H1 (cell line): ENCODE results near the gene DAZL. TPM values are rescaled to one million over a fixed set of nuclear protein-coding genes. Genes with fewer than 3 reads are reported as not detected.

Experiments
- BRCA1 ChIP-seq: IDR thresholded peaks from 2 replicates; pipeline ENCODE4 v1.6.1; 2012; ENCODE audit warnings: low read depth, low read length, improper control_type of control experiment
- HDAC2 ChIP-seq, 2 experiments: fragments of 300-600 bp in 1 of 2; sonication (generic) in 1 of 2; IDR thresholded peaks; 2 replicates each; pipeline ENCODE4 v1.6.1; 2011 to 2012; ENCODE audit warnings: low read depth in 2 of 2, low read length in 2 of 2, mild to moderate bottlenecking in 2 of 2, moderate library complexity in 2 of 2, borderline replicate concordance in 1 of 2, inconsistent platforms in 1 of 2
- KDM4A ChIP-seq: IDR thresholded peaks from one replicate; pipeline ENCODE4 v1.7.1; 2012; ENCODE audit warnings: low read depth, mild to moderate bottlenecking, moderate library complexity, low read length, inconsistent platforms; ENCODE audit not compliant: severe bottlenecking
- RNF2 ChIP-seq: fragments of 200-900, 300-1000 bp; sonication (generic); IDR thresholded peaks from 2 replicates; pipeline ENCODE4 v1.7.1; 2016; ENCODE audit warnings: borderline replicate concordance, low read depth, mild to moderate bottlenecking, antibody characterized with exemption, low read length; ENCODE audit not compliant: poor library complexity, severe bottlenecking; ENCODE audit errors: missing control alignments
- SUZ12 ChIP-seq: fragments of 200-600 bp; sonication (generic); IDR thresholded peaks from 2 replicates; pipeline ENCODE4 v1.6.1; 2012; ENCODE audit warnings: mild to moderate bottlenecking, inconsistent platforms, low read length, moderate library complexity, mixed read lengths
- polyA plus RNA-seq, 7 experiments: library from polyadenylated mRNA; depleted of rRNA in 3 of 7; stranded (reverse) in 5 of 7; unstranded in 2 of 7; fragments of >200 nt in 5 of 7; fragments of 200-250 nt in 2 of 7; gene quantifications; 1 replicate in 5 of 7; 2 replicates in 1 of 7; 4 replicates in 1 of 7; pipeline versions ENCODE4 v1.2.1 to v1.2.3, GENCODE V29; 2011 to 2013; ENCODE audit warnings: missing spikeins in 2 of 7, mixed read lengths in 2 of 7
- total RNA-seq: library from RNA; stranded (reverse); fragmentation: NEBNext Ultra II Directional; extraction: Animal tissue kit (Norgen Biotek cat#: 25700); gene quantifications from 2 replicates; pipeline ENCODE4 v1.2.1, GENCODE V29; 2021

Gene DAZL
- total and polyA plus RNA-seq, 2 of the 8 experiments (the other 6 are each of a cell fraction or from before 2014, with no cell fraction given) = 3.4 to 5.9 TPM

- no peak for TF ChIP-seq SUZ12
- no peak for TF ChIP-seq HDAC2 (IDR thresholded peaks at IDR 0.05; ENCODE audit: borderline replicate concordance in 1 of 2, low read depth in 2 of 2, low read length in 2 of 2)
- TF ChIP-seq BRCA1 = no peak
- no peak for TF ChIP-seq RNF2
- no peak for TF ChIP-seq KDM4A
- TF ChIP-seq, all 59 proteins: peak for 0
These were observed 51.1 kb downstream of the DAZL start (continued) for GRCh38 chr3:16554126-16554525.
